Measurements from ENCODE around the gene TRIP11.

TRIP11 gene

DNA sequence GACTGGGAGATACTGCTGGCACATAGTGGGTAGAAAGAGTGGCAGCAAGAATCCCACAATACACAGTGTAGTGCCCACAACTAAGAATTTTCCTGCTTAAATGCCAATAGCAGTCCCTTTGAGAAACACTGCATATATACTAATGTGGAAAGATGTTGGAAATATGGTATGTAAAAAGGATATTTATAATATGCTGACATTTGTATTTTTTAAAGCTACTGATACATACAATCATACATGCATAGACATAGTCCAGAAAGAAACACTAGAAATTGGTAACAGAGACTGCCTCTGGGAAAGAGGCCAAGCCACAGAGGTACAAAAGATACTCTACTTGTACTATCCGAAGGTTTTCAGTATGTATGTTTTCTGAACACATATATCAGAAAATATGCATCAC is 30.3 kb downstream of the TRIP11 start:
- no peak for DNase-seq (ENCODE audit: low read depth)

DNA sequence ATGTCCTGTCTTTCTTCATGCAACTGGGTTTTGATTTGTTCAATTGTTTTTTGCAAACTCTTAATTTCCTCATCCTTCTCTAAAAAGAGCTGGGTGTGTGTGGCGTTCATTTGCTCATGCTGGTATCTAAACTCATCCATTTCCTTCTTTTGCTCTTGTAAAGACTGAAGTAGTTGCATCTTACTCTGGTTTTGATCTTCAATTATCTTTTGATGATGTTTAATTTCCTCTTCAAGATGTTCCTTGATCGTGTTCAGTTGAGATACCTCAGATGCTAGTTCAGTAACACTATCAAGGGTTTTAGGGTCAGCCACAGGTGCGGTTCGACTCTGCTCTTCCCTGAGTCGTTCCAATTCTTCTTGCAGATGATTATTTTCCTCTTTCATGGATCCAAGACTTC is 34.8 kb downstream of the TRIP11 start:
- no peak for DNase-seq (ENCODE audit: low read depth)

DNA sequence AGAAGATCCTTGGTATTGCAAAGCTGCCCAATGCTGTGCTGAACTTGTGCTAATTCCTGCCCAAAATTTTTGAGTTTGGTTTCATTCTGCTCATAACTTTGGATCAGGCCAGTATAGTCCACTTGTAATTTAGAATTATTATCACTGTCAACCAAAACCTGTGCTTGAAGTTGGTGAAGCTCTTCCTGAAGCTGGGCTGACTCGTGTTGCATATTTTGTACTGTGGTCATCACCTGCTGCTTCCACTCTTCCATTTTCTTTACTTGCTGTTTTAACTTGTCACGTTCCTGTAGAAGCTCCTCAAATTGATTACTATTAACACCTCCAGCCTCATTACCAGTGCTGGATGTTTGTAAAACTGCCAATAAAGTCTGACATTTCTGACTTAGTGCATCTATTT is 35.8 kb downstream of the TRIP11 start:
- DNase-seq (ENCODE audit: low read depth): no peak

DNA sequence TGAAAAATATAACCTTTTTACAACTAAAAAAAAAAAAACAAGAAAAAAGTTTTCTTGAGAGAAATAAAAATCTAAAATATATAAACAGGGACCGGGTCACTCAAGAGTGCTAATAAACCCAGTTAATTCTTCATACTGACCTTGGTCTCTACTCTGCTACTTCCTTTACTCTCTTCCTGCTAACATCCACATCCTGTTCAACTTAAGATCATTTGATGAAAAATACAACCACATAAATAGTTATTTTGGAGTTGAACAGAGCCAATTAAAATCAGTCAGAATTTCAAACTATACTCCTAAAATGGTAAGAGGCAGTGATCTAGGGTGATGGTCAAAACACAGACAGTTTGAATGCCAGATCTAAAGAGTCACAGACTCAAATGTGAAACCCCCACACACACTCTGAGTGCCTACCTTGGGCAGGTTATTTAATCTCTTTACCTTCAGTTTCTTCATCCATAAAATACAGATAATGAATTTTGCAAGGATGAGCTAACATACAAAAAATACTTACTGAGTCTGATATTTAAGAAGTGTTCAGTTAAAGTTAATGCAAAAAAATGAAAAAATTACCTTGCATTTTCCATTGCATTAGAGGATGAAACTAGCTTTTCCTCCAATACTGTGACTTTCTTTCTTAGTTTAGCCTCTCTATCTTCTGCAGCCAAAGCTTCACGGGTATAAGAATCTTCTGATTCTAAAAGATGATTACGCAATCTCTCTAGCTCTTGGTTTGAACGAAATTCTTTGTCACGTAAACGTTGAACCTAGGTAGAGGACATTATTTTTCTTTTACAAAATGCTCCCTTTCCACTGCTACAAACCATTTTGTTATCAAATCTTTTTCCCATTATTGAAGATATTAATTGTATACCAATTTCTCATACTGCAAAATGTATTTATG is 40.9 kb downstream of the TRIP11 start:
- no peak for DNase-seq (ENCODE audit: low read depth)

DNA sequence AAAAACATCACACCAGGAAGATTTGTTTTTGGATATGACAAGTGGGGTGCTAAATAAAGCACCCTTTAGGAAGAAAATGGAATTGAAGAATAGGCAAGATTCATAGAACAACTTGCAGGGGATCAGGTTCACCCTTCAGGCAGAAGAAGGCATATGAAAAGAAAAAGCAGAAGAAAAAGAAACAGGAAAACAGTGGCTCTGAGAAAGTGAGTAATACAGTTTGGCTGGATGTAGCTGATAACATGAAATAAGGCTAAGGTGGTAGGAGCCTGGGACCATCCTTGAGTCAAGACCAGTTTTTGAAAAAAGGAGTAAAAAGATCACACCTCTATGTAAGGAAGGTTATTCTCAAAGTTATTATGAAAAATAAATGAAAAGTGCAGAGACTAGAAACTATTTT is 42.4 kb downstream of the TRIP11 start:
- DNase-seq (ENCODE audit: low read depth): no peak

DNA sequence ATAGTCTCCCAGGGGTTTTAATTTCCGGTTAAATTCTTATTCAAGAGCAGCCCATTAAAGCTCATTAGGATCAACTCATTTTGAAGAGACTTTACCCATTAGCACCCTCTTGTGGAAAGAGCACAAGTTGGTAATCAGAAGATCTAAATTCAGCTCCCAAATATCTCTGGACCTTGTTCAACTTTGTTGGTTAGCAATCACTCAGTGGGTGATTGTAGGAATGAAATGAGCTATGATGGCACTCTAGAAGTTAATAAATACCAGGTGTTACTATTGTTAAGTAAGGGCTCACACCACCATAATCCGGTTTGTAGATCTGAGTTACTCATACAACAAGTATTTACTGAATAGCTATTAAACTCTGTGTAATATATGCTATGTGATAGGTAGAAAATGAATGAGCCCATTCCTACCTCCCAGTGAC is 42.9 kb downstream of the TRIP11 start:
- DNase-seq (ENCODE audit: low read depth): no peak

DNA sequence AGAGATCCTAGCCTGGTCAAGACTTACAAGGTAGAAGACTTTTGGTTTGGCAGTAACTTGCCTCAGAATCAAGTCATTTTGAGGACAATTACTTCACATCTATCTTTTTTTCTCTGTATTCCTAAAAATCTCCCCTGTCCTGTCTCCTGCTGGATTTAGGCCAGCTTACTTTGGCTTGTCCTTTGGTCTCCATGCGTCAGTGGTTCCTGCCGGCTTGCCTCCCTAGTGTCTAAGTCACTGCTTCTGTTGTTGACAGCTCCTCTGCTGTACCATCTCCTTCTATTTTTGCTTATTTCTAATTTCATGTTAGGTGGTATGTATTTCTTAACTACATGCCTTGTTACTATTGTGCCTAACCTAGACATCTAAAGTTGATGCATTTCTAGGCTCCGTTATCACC is 52.7 kb downstream of the TRIP11 start:
- DNase-seq (ENCODE audit: low read depth): no peak

DNA sequence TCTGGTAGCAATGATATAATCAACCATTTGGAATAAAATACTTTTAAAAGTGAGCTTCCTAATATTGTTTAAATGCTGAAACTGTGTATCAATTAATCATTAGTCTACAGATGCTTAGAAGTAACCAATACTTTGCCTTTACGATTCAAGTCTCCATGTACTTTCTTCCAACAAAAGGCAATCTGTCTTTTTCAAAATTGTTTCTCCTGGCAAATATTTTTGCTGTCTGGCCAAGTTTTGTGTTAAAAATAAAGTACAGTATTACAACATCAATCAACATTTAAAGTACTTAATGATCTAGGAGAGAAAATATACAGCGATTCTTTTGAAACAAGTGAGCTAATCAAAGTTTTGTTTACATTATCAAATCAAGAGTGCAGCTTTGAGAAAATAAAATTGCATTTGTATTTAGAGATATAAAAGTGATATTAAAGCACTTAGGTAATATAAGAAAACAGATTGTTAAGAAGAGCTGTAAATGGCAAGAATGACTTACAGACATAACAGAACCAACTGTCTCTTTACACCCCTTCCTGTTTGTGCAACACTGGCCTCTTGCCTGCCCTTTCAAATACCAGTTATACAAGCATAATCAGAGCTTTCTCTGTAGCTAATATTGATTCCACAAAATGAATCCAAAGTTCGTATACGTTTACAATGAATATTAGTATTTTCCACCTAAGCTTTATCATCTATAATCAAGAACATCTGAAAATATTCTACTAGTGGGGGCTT is 54.2 kb downstream of the TRIP11 start:
- no peak for DNase-seq (ENCODE audit: low read depth)

DNA sequence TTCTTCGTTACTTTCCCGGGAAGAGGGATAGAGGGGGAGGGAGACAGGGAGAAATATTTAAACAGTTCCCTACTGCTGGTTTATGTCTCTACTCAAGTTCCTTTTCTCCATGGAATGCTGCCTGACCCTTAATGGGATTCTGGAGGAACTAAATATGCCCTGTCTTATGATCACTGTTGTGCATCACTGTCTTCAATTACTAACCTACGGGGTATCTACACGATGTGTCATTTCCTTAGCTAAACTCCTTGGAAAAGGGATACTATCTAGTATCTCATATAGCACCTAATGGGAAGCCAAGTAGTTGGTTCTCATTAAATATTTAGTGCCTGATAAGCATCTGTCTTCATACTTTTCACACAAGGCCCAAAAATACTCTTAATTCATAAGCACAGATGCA is 54.9 kb downstream of the TRIP11 start:
- DNase-seq (ENCODE audit: low read depth): no peak

DNA sequence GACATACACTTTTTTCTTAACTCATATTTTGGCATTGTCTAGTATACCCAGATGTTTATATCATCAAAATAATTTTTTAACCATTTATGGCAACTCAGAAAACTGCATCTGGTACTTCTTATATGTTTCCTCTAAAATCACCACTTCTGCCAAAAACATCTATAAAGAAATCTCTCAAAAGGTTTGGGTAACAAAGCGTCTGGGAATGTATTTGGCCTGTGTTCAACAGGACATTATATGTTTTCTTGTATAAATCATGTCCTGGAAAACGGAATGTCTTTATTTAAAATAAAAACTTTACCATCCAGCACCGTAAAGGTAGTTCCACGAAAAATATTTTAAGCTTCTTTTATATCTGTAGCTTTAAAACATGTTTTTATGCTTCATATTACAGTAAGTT is 56.3 kb downstream of the TRIP11 start:
- DNase-seq (ENCODE audit: low read depth): no peak

DNA sequence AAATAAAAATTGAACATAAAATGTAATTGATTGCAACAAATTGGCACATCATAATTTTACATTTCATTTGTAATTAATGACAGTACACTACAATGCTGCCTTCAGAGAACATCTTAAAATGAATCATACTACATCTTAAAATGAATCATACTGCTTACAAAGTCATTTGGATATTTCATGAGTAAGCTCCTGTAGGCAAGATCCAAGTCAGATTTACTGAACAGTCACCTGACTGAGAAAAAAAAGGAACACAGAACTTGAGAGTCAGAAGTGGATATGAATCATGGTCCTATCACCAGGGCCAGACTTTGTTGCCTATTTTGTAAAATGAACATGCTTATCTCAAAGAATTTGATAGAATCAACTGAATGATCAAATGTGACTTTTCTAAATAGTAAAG is 59.7 kb downstream of the TRIP11 start:
- DNase-seq (ENCODE audit: low read depth): no peak

DNA sequence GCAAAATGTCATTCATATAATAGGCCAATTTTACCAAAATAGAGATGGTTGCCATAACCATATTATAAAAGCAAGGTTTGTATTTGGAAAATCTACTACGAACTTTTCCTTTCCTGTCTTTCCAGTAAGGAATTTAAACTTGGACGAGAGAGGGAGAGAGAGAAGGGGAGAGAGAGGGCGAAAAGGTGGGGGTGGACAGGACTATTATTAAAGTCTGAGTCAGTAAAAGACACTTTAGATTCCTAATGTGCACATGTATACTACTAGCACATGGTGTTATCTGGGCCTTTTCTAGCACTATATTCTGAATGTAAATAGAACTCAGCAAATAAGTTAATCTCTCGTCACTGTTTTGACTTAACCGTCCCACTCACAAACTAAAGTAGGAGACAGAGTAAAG is 62.0 kb downstream of the TRIP11 start:
- DNase-seq (ENCODE audit: low read depth): no peak

DNA sequence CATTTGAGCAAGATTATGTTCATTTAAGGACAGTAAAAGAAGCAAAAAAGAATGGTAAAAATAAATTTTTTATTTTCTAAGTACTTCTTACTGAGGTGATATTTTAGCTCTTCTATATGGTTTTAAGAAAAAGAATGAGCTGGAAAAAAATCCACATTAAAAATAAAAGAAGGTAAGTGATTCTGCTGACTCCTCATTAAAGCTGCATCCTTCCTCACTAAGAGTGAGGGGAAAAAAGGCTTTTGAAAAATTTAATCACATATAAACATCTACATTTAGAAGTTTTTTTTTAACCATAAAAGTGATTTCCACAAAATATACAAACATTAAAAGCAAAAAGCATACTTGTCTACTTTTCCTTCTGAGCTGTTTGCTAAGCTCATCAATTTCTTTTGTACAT is 64.1 kb downstream of the TRIP11 start:
- no peak for DNase-seq (ENCODE audit: low read depth)

DNA sequence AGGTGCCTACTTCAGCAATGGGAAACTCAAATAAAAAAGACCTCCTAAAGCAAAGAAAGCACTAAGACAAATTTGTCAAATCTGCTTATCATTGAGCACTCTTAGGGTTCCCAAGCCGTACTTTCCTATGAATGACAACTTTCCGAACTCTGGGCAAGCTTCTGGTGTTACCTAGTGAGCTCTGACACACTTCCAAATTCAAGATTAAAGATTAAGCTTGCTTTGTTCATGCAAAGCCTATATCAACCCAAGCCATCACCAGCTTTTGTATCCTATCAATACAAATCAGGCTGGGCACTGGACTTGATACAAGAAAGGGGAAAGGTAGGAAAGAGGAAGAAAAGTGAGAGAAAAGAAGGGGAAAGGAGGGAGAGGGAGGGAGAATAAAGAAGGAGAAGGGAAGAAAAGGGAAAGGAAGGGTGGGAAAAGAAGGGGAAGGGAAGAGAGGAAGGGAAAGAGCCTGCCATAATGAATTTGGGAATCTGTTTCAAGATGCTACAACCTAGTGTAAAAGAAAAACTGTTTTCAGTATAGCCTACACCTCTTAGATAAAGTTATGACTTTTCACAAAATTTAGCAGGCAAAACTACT is 68.6 kb downstream of the TRIP11 start:
- no peak for DNase-seq (ENCODE audit: low read depth)

DNA sequence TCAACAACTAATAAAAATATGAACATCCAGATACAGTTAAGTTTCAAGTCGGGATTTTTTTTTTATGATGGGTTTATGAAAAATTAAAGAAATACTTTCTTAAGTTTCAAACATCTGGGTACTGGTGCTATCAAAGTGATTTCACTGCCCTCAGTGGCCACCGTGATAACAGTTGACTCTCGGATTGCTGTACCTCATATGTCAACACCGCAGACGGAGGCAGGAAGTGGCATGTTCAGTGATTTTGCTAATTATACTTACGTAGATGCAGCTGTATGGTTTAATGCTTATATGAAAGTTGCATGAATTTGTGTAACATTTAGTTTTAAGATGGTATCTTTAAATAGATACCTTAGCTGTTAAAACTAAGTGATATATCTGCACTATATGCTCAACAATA is 71.6 kb downstream of the TRIP11 start:
- DNase-seq (ENCODE audit: low read depth): peak; percentile 29

DNA sequence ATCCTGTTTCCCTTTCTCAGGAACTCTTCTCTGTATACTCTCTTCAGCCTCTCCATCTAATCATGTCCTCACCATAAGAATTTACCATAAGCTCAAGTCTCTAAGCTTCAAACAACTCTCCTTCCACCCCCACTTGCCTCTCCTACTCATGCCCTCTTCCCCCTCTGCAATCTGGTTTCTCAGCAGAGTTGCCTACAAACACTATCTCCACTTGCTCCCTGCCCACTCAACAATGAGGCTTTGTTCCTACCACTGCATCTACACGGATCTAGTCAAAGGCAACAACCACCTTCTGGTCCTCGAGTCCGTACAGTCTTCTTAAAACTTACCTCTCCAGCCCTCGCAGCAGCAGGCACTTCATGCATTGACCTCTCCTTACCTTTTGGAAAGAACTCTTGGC is 75.1 kb downstream of the TRIP11 start:
- no peak for DNase-seq (ENCODE audit: low read depth)

DNA sequence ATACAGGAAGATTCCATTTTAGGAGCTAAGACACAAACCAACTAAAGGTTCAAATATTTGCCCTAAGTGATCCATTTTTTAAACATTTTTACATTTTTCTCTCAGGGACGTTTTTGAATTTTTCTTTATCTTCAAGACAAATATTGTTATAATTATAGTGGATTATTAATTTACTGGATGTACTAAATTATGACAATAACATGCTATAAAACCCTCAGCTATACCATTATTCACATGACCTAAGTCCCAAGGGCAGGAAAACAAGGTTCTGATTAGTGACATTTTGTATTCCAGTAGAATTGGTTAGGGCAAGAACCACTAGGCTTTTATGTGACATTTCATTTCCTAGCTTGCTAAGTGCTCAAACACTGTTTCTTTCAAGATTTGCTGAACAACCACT is 75.8 kb downstream of the TRIP11 start:
- no peak for DNase-seq (ENCODE audit: low read depth)

DNA sequence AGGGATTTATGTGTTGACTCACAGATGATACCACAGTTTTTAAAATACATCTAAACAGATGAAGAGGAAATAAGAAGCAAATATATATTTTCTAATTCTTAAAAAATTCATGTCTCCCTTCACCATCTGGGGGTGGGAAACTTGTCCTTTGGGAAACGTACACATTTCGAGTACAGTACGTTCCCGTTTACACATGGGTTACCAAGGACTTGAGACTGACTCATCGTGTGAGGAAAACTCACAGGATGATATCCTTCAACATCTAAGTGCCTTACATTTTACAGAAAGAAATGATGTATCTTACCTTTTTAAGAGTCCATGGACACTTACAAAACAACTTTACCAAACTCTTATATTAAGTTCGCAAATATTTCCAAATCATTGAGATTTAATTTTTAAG is 76.4 kb downstream of the TRIP11 start:
- DNase-seq (ENCODE audit: low read depth): no peak

DNA sequence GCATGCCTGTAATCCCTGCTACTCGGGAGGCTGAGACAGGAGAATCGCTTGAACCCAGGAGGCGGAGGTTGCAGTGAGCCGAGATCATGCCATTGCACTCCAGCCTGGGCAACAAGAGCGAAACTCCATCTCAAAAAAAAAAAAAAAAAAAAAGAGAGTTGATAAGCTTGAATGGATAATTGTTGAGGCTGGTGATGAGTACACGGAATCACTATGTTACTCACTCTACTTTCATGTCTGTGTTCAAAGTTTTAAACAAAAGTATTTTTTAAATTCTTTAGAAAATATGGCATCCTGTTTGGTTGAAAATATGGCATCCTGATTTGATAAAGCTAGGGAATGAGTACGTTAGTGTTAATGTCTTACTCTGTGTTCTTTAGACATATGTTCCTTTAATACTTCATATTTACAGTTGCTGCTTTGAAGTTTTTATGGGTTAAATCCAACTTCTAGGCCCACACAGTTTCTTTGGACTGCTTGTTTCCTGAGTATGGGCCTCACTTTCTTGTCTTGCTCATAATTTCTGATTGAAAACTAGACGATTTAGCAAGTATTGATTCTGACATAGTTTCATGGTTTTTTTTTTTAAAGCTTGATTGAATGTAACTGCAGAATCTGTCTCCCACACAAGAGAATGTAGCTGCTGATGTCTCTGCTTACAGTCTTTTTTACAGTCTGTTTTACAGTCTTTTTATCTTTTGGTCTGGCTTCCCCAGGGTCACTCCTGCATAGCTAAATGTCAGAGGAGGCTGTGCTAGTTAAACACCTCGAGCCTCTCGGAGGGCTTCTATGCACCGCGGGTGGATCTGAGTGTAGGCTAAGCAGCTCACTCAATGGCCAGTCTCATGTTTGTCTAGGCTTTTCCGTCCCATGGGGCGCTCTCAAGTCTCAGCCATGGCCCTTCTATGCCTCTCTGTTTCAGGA is 78.3 kb downstream of the TRIP11 start:
- no peak for DNase-seq (ENCODE audit: low read depth)

DNA sequence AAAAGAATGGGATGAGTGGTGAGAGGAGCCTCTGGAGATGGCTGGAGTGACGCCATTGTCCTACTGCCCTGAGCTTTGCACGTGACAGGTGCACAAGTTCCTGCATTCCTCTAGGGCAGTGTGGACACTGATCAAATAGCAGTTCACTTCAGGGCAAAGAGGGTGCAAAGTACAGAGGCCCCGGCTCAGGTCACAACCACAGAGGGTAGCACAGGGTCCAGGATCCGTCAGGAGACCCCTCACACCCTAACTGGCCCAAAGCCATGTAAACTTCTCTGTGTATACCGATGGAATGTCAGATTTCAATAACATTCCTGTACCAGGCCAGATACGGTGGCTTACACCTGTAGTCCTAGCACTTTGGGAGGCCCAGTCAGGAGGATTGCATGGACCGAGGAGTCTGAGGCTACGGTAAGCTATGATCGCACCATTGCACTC is 82.0 kb downstream of the TRIP11 start:
- DNase-seq (ENCODE audit: low read depth): no peak

DNA sequence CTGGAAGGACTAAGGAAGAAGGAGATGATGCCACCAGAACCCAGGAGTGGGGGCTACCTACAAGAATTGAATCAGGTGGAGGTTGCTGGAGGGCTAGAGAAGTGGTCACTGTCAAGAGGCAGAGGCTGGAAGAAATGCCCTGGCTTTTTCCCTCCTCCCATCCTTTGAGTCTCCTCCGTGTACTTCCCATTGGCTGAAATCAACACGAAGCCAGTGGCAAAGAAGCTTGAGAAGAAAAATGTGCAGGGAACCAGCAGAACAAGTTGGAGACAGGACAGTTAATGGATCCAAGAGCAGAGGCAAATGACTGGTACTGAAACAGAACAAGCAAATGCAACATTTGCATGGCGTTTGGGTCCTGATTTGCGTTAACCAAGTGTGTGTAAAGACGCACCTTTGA is 83.2 kb downstream of the TRIP11 start:
- no peak for DNase-seq (ENCODE audit: low read depth)

DNA sequence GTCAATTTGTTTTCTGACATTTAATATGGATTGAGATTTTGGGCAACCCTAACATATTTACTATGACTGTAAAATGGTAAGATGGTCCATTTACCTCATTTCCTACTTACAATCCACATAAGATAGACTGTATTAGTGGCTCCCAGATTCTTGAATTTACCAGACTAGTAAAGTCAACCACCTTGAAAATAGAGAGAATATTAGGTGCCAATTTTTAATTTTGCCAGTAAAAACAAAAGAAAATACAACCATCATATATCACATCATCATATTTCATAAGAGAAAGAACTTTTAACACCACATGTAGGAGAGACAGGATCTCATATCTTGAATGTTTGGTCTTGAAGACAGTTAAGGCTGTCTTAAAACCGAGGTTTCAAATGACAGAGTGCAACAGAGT is 84.7 kb downstream of the TRIP11 start:
- no peak for DNase-seq (ENCODE audit: low read depth)
